ENCODE measurements around the gene HOXD10. TPM values are rescaled to one million over a fixed set of nuclear protein-coding genes. Genes with fewer than 3 reads are reported as not detected.

HOXD10 gene
- polyA plus RNA-seq, 1 donor from 2014 or later = not detected

DNA sequence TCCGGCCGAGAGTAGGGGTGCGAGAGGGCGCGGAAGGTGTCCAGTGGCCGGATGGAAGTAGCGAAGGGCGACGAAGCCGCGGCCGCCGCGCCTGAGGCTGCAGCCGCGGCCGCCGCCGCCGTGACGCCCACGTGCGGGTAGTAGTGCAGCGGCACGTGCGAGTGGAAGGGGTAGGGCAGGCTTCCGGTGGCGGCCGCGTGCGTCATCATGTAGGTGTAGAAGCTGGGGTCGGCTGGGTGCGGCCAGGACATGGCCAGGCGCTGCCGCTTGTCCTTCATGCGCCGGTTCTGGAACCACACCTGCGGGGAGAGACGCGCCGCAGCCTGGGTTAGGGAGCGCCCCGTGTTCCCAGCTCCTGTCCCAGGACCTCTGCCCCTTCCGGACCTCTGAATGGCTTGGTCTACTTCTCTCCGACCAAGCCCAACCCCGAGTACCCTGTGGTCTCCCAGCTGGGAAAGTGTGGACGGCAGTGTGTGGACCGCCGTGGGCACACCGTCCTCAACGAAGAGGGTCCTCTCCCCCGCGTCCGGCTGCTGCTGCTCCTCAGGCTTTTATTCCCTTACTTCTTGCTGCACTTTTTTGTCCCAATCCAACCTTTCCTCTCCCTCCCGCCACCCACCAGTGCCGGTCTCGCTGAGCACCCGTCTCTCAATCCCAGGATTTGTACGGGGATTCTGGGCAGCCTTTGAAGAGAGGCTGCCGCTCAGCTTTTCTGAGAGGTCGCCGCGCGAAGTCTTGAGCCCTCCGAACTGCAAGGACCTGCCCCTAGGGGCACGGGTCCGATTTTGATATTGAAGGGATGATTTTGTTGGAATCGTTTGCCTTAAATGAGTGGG lies 35.8 kb upstream of the HOXD10 start:
- TF ChIP-seq EP300 (conservative IDR thresholded peaks at IDR 0.05; ENCODE audit: poor library complexity, severe bottlenecking) (no peak), RAD21 (conservative IDR thresholded peaks at IDR 0.05) (no peak), MXI1 (conservative IDR thresholded peaks at IDR 0.05; ENCODE audit: poor library complexity, severe bottlenecking) (peak; percentile 73), CTCF (IDR thresholded peaks at IDR 0.05; ENCODE audit: poor library complexity, severe bottlenecking) (no peak), EZH2 (IDR thresholded peaks at IDR 0.05; ENCODE audit: borderline replicate concordance, insufficient read depth, low read length, poor library complexity, severe bottlenecking) (peak; percentile 72), TAF1 (IDR thresholded peaks at IDR 0.05; ENCODE audit: low read depth) (no peak), POLR2AphosphoS5 (IDR thresholded peaks at IDR 0.05) (no peak), SMC3 (conservative IDR thresholded peaks at IDR 0.05; ENCODE audit: poor library complexity) (no peak)
- TF ChIP-seq, protein P1, sequence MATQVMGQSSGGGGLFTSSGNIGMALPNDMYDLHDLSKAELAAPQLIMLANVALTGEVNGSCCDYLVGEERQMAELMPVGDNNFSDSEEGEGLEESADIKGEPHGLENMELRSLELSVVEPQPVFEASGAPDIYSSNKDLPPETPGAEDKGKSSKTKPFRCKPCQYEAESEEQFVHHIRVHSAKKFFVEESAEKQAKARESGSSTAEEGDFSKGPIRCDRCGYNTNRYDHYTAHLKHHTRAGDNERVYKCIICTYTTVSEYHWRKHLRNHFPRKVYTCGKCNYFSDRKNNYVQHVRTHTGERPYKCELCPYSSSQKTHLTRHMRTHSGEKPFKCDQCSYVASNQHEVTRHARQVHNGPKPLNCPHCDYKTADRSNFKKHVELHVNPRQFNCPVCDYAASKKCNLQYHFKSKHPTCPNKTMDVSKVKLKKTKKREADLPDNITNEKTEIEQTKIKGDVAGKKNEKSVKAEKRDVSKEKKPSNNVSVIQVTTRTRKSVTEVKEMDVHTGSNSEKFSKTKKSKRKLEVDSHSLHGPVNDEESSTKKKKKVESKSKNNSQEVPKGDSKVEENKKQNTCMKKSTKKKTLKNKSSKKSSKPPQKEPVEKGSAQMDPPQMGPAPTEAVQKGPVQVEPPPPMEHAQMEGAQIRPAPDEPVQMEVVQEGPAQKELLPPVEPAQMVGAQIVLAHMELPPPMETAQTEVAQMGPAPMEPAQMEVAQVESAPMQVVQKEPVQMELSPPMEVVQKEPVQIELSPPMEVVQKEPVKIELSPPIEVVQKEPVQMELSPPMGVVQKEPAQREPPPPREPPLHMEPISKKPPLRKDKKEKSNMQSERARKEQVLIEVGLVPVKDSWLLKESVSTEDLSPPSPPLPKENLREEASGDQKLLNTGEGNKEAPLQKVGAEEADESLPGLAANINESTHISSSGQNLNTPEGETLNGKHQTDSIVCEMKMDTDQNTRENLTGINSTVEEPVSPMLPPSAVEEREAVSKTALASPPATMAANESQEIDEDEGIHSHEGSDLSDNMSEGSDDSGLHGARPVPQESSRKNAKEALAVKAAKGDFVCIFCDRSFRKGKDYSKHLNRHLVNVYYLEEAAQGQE (IDR thresholded peaks at IDR 0.05; ENCODE audit: borderline replicate concordance) = no peak
- H3K79me2 ChIP-seq (replicated peaks; ENCODE audit: insufficient read depth, low read length) = no peaks in the 10 kb centered on the region
- H3K36me3 ChIP-seq (ENCODE audit: insufficient read depth, low read length) = no peaks in the 10 kb centered on the region
- H3K9me2 ChIP-seq (ENCODE audit: insufficient read depth, low read length) = no peaks in the 10 kb centered on the region
- no peak overlapping the region for H3K9ac ChIP-seq (ENCODE audit: low read length)
- no peaks in the 10 kb centered on the region for H3F3A ChIP-seq (ENCODE audit: insufficient read depth, low read length, poor library complexity, severe bottlenecking)
- H3K27me3 ChIP-seq (ENCODE audit: insufficient read depth, low read depth, low read length) = peaks cover 98% of the 10 kb centered on the region
- H4K20me1 ChIP-seq (ENCODE audit: insufficient read depth) = no peaks in the 10 kb centered on the region
- H3K27ac ChIP-seq (ENCODE audit: low read length) = no peak overlapping the region
- H2AFZ ChIP-seq (ENCODE audit: low read depth, low read length) = no peak overlapping the region
- H3K4me3 ChIP-seq (ENCODE audit: low read length) = peak overlapping the region; percentile 62
- H3K9me3 ChIP-seq (ENCODE audit: low read length) = peaks cover 4% of the 10 kb centered on the region
- H3K4me2 ChIP-seq (ENCODE audit: low read length) = no peak overlapping the region

DNA sequence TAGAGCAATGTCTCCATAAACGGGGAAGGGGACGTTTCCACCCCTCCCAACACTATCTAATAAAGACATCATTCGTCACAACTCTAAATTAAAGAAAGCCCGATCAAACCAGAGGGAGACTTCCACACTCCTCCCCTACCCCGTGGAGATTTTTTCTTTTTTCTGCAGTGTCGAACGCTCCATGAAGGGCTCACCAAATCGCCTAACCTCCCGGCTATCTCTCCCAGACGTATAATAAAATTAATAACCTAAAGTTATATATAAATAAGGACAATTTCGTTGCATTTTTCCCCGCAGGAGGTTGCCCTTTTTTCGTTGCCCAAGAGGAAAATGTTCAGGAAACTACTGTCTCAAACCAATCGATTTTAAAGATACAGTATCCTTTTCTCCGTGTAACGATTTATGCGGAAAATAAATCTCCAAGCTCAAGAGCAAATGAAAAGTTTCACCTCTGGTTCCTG lies 35.2 kb upstream of the HOXD10 start:
- no peaks in the 10 kb centered on the region for H3K36me3 ChIP-seq (ENCODE audit: insufficient read depth, low read length)
- no peak overlapping the region for H3K4me2 ChIP-seq (ENCODE audit: low read length)
- no peaks in the 10 kb centered on the region for H4K20me1 ChIP-seq (ENCODE audit: insufficient read depth)
- no peak overlapping the region for H3K9ac ChIP-seq (ENCODE audit: low read length)
- H2AFZ ChIP-seq (ENCODE audit: low read depth, low read length) = no peak overlapping the region
- H3K9me3 ChIP-seq (ENCODE audit: low read length) = peaks cover 4% of the 10 kb centered on the region
- no peaks in the 10 kb centered on the region for H3K9me2 ChIP-seq (ENCODE audit: insufficient read depth, low read length)
- no peak overlapping the region for H3K27ac ChIP-seq (ENCODE audit: low read length)
- H3K4me3 ChIP-seq (ENCODE audit: low read length) = no peak overlapping the region
- H3K27me3 ChIP-seq (ENCODE audit: insufficient read depth, low read depth, low read length) = peaks cover 98% of the 10 kb centered on the region
- H3K79me2 ChIP-seq (replicated peaks; ENCODE audit: insufficient read depth, low read length) = no peaks in the 10 kb centered on the region
- no peaks in the 10 kb centered on the region for H3F3A ChIP-seq (ENCODE audit: insufficient read depth, low read length, poor library complexity, severe bottlenecking)
- TF ChIP-seq POLR2AphosphoS5 (IDR thresholded peaks at IDR 0.05) (peak; percentile 53), CTCF (IDR thresholded peaks at IDR 0.05; ENCODE audit: poor library complexity, severe bottlenecking) (no peak)
